NCI-H345 treated with DMSO at 0.1 percent for 48 hours (cell line): ENCODE results near the gene ACKR2.
A peak's percentile ranks its signal among the peaks of the same experiment; 100 is the strongest.

Experiments used
- DNase-seq: peaks from one replicate; lab custom pipeline; 2025; ENCODE audit not compliant: unreplicated experiment; lab: John Stamatoyannopoulos, UW

The ACKR2 gene

GRCh38 chr3:42809202-42809601 is at the start of gene ACKR2:
Gene ACKR2 (plus strand): TSS chr3:42809445. CDS start chr3:42864503, 55,058 bp downstream.
- DNase-seq = no peak

- DNase-seq = no peak
Measured at GRCh38 chr3:42762046-42762724, 47.1 kb upstream of the ACKR2 start.

- no peak for DNase-seq
Measured at GRCh38 chr3:42763021-42763420, 46.2 kb upstream of the ACKR2 start.

- DNase-seq = no peak
Measured at GRCh38 chr3:42764115-42764514, 45.1 kb upstream of the ACKR2 start.

- no peak for DNase-seq
Measured at GRCh38 chr3:42764561-42765295, 44.5 kb upstream of the ACKR2 start.

GRCh38 chr3:42769477-42770131 is 39.6 kb upstream of the ACKR2 start:
- DNase-seq = no peak

GRCh38 chr3:42771271-42771670 is 38.0 kb upstream of the ACKR2 start:
- no peak for DNase-seq

GRCh38 chr3:42772670-42773408 is 36.4 kb upstream of the ACKR2 start, which contains the start of gene CCDC13:
Gene CCDC13 (minus strand): TSS chr3:42773253. CDS start chr3:42758345, 14,908 bp downstream.
- peak; percentile 43 for DNase-seq

GRCh38 chr3:42773409-42773751 is 35.9 kb upstream of the ACKR2 start:
- no peak for DNase-seq

- DNase-seq = no peak
Measured at GRCh38 chr3:42778644-42779043, 30.6 kb upstream of the ACKR2 start.

- no peak for DNase-seq
Measured at GRCh38 chr3:42780398-42780797, 28.8 kb upstream of the ACKR2 start.

- DNase-seq = no peak
Measured at GRCh38 chr3:42780892-42781700, 28.1 kb upstream of the ACKR2 start.

GRCh38 chr3:42786212-42786611 is 23.0 kb upstream of the ACKR2 start:
- DNase-seq = no peak

- no peak for DNase-seq
Measured at GRCh38 chr3:42786631-42787030, 22.6 kb upstream of the ACKR2 start.

GRCh38 chr3:42790714-42791229 is 18.5 kb upstream of the ACKR2 start:
- no peak for DNase-seq

- no peak for DNase-seq
Measured at GRCh38 chr3:42795621-42796181, 13.5 kb upstream of the ACKR2 start.

GRCh38 chr3:42796332-42796885 is 12.8 kb upstream of the ACKR2 start:
- DNase-seq = no peak

- DNase-seq = no peak
Measured at GRCh38 chr3:42799376-42799775, 9.9 kb upstream of the ACKR2 start.

GRCh38 chr3:42800251-42800650 is 9.0 kb upstream of the ACKR2 start:
- DNase-seq = no peak
